HCT116 (cell line): ENCODE measurements around the gene ABCB8. TPM values are rescaled to one million over a fixed set of nuclear protein-coding genes. Genes with fewer than 3 reads are reported as not detected.

Experiments used
- ATAC-seq: fragments of 200-7000 bp; cut with Tn5 transposase; 2 replicates; pipeline ENCODE4 v1.9.1; 2020; ENCODE audit warnings: mild to moderate bottlenecking, moderate library complexity
- BruUV-seq: library from RNA; stranded (reverse); fragments of 400-500 nt; replicated peaks from 2 replicates; lab custom pipeline; 2021; lab: Mats Ljungman, UMichigan
- CTCF ChIA-PET: fragments of 300-600 bp; sonication (Branson Sonifier 250); formaldehyde crosslinking; loops from one replicate; lab custom pipeline; 2021; ENCODE audit warnings: antibody characterized with exemption; lab: Charles Lee
- POLR2A ChIA-PET: fragments of 300-600, 350-600 bp; sonication (Branson Sonifier 250); formaldehyde crosslinking; loops from one replicate; lab custom pipeline; 2021; ENCODE audit warnings: antibody characterized with exemption; lab: Charles Lee
- RAD21 ChIA-PET, 2 experiments: fragments of 300-600 bp; sonication (Branson Sonifier 250); formaldehyde crosslinking; loops; one replicate each; lab custom pipeline; 2023; ENCODE audit warnings: low total read pairs in 2 of 2; ENCODE audit not compliant: uncharacterized antibody in 2 of 2, unreplicated experiment in 2 of 2, low non-redundant PET in 1 of 2; lab: Charles Lee
- DNase-seq: peaks from one replicate; pipeline ENCODE4 v3.0.0-alpha.2; 2010; ENCODE audit warnings: low read depth, low spot score
- H2AFZ ChIP-seq: fragments of 200-600 bp; shearing (Covaris generic), sonication (generic); 2 replicates; pipeline ENCODE4 v1.6.1; 2017; ENCODE audit warnings: low read depth, mixed run types, mixed read lengths, antibody characterized with exemption, low read length; ENCODE audit not compliant: poor library complexity, severe bottlenecking
- H3K27ac ChIP-seq: 2 replicates; pipeline ENCODE4 v1.5.1; 2012; ENCODE audit warnings: low read depth, low read length
- H3K27me3 ChIP-seq: fragments of 200-600 bp; sonication (generic); 2 replicates; pipeline ENCODE4 v1.6.1; 2016; ENCODE audit warnings: mixed run types, low read length, mixed read lengths; ENCODE audit not compliant: insufficient read depth
- H3K36me3 ChIP-seq, 2 experiments: fragments of 200-500 bp in 1 of 2; fragments of 200-600 bp in 1 of 2; sonication (Bioruptor generic) in 1 of 2; sonication (generic) in 1 of 2; 2 replicates each; pipeline versions ENCODE4 v1.5.1 to v1.6.1; 2014 to 2016; ENCODE audit warnings: low read length in 2 of 2, inconsistent platforms in 1 of 2, mixed read lengths in 1 of 2, mixed run types in 1 of 2; ENCODE audit not compliant: insufficient read depth in 2 of 2, control insufficient read depth in 1 of 2
- H3K4me1 ChIP-seq, 2 experiments: fragments of 200-600 bp in 1 of 2; sonication (generic) in 1 of 2; 2 replicates each; pipeline versions ENCODE4 v1.5.1 to v1.6.1; 2012 to 2017; ENCODE audit warnings: low read length in 2 of 2, inconsistent platforms in 1 of 2, mild to moderate bottlenecking in 1 of 2, mixed read lengths in 1 of 2, mixed run types in 1 of 2, moderate library complexity in 1 of 2; ENCODE audit not compliant: insufficient read depth in 2 of 2, control insufficient read depth in 1 of 2
- H3K4me2 ChIP-seq: fragments of 200-600 bp; sonication (generic); 2 replicates; pipeline ENCODE4 v1.6.1; 2017; ENCODE audit warnings: mixed run types, low read length, mixed read lengths
- H3K4me3 ChIP-seq, 2 experiments: fragments of 200-600 bp in 1 of 2; sonication (generic) in 1 of 2; replicated peaks in 1 of 2; 2 replicates each; pipeline ENCODE4 v1.5.1; 2011 to 2016; ENCODE audit warnings: low read length in 2 of 2, control low read depth in 1 of 2, low read depth in 1 of 2, mild to moderate bottlenecking in 1 of 2, mixed read lengths in 1 of 2, mixed run types in 1 of 2
- H3K79me2 ChIP-seq: fragments of 200-600 bp; sonication (generic); 2 replicates; pipeline ENCODE4 v1.6.1; 2017; ENCODE audit warnings: mild to moderate bottlenecking, mixed run types, low read length, moderate library complexity, mixed read lengths; ENCODE audit not compliant: insufficient read depth
- H3K9ac ChIP-seq: fragments of 200-600 bp; sonication (generic); 2 replicates; pipeline ENCODE4 v1.6.1; 2016; ENCODE audit warnings: low read length, mixed read lengths
- H3K9me2 ChIP-seq: fragments of 200-600 bp; sonication (generic), shearing (Covaris generic); 2 replicates; pipeline ENCODE4 v1.6.1; 2017; ENCODE audit warnings: mixed run types, mild to moderate bottlenecking, moderate library complexity; ENCODE audit not compliant: insufficient read depth
- H3K9me3 ChIP-seq, 2 experiments: fragments of 200-500 bp in 1 of 2; fragments of 200-600 bp in 1 of 2; sonication (Bioruptor generic) in 1 of 2; sonication (generic) in 1 of 2; 2 replicates each; pipeline ENCODE4 v1.6.1; 2014 to 2017; ENCODE audit warnings: low read length in 2 of 2, mixed read lengths in 2 of 2, inconsistent platforms in 1 of 2, low read depth in 1 of 2, mild to moderate bottlenecking in 1 of 2, mixed run types in 1 of 2, moderate library complexity in 1 of 2; ENCODE audit not compliant: control insufficient read depth in 1 of 2, insufficient read depth in 1 of 2
- H4K20me1 ChIP-seq: fragments of 200-600 bp; sonication (generic), shearing (Covaris generic); 2 replicates; pipeline ENCODE4 v1.6.1; 2017; ENCODE audit warnings: mixed run types, mild to moderate bottlenecking, moderate library complexity; ENCODE audit not compliant: insufficient read depth
- CBX3 ChIP-seq: IDR thresholded peaks from 2 replicates; pipeline ENCODE4 v1.6.1; 2012; ENCODE audit warnings: low read depth
- CTCF ChIP-seq, 3 experiments: fragments of 200-600 bp in 1 of 3; sonication (generic) in 1 of 3; IDR thresholded peaks in 2 of 3; conservative IDR thresholded peaks in 1 of 3; 2 replicates each; pipeline ENCODE4 v1.5.1; 2012 to 2017; ENCODE audit warnings: low read depth in 2 of 3, low read length in 2 of 3, antibody characterized with exemption in 1 of 3, borderline replicate concordance in 1 of 3, control low read depth in 1 of 3, mild to moderate bottlenecking in 1 of 3, mixed read lengths in 1 of 3, mixed run types in 1 of 3, moderate library complexity in 1 of 3; ENCODE audit not compliant: insufficient read depth in 1 of 3
- EZH2 ChIP-seq: fragments of 200-600 bp; sonication (generic); IDR thresholded peaks from 2 replicates; pipeline ENCODE4 v1.6.1; 2017; ENCODE audit warnings: antibody characterized with exemption, mixed run types
- SIN3A ChIP-seq: IDR thresholded peaks from 2 replicates; pipeline ENCODE4 v1.6.1; 2012; ENCODE audit warnings: low read depth
- SP1 ChIP-seq: IDR thresholded peaks from 2 replicates; pipeline ENCODE4 v1.6.1; 2012; ENCODE audit warnings: low read depth
- ZBTB33 ChIP-seq: IDR thresholded peaks from 2 replicates; pipeline ENCODE4 v1.6.1; 2011; ENCODE audit warnings: mild to moderate bottlenecking, low read length, moderate library complexity; ENCODE audit not compliant: insufficient replicate concordance; ENCODE audit errors: extremely low read depth
- ZFX ChIP-seq: fragments of 450-650 bp; IDR thresholded peaks from 2 replicates; pipeline ENCODE4 v1.6.1; 2017
- ZNF274 ChIP-seq: fragments of 200-500 bp; sonication (Bioruptor generic); IDR thresholded peaks from 2 replicates; pipeline ENCODE4 v1.6.1; 2014; ENCODE audit warnings: mild to moderate bottlenecking, low read depth, low read length, inconsistent platforms
- intact Hi-C: fragments of 100-400 bp; cut with micrococcal nuclease; formaldehyde crosslinking; loops from 2 replicates; pipeline ENCODE4 v1.10.0; 2022
- total RNA-seq: library from RNA; stranded (reverse); gene quantifications from one replicate; pipeline ENCODE4 v1.2.1, GENCODE V29; 2021; ENCODE audit not compliant: unreplicated experiment
- TF ChIP-seq, protein P1 (sequence below): IDR thresholded peaks from 2 replicates; pipeline ENCODE4 v1.6.1; 2012

The ABCB8 gene
- total RNA-seq, 1 experiment from 2014 or later: 55.2 TPM

- ChIA-PET CTCF (interaction anchor here (1.4 kb wide), 1 partner anchor 77 kb away, joined by 4 read pairs; no protein-coding TSS in a partner anchor), RAD21 (no interaction called here), POLR2A (no interaction called here)
- intact Hi-C loops: no loop called here
- H3K9me3 ChIP-seq: no peaks in the 10 kb centered on the region
- H3K9me2 ChIP-seq: no peaks in the 10 kb centered on the region
- TF ChIP-seq SP1 (no peak), CBX3 (no peak)
- ATAC-seq (no peak), DNase-seq (no peak)
- no peak overlapping the region for H3K9ac ChIP-seq
- peaks cover 3 to 10% of the 10 kb centered on the region in 2 experiments; a peak in 2 of 4 replicates for H3K36me3 ChIP-seq
- BruUV-seq: no TSS peak
- H3K4me1 ChIP-seq: peaks cover 7 to 20% of the 10 kb centered on the region in 2 experiments
- H2AFZ ChIP-seq: no peak overlapping the region
- no peak overlapping the region for H3K27ac ChIP-seq
- H3K79me2 ChIP-seq: peaks cover 6% of the 10 kb centered on the region
- no peak overlapping the region for H3K4me3 ChIP-seq
- no peak overlapping the region for H3K4me2 ChIP-seq
- H3K27me3 ChIP-seq: no peaks in the 10 kb centered on the region
- H4K20me1 ChIP-seq: no peaks in the 10 kb centered on the region
Observed at GRCh38 chr7:151033864-151034249, 5.6 kb downstream of the ABCB8 start.

GRCh38 chr7:151034312-151035025 lies 6.2 kb downstream of the ABCB8 start:
- no peaks in the 10 kb centered on the region for H3K9me2 ChIP-seq
- peaks cover 3 to 10% of the 10 kb centered on the region in 2 experiments; a peak in 2 of 4 replicates for H3K36me3 ChIP-seq
- no peak for DNase-seq
- no peaks in the 10 kb centered on the region for H3K27me3 ChIP-seq
- H3K4me3 ChIP-seq: no peak overlapping the region
- H2AFZ ChIP-seq: no peak overlapping the region
- peaks cover 6% of the 10 kb centered on the region for H3K79me2 ChIP-seq
- no peaks in the 10 kb centered on the region for H4K20me1 ChIP-seq
- H3K4me1 ChIP-seq: peaks cover 12 to 20% of the 10 kb centered on the region in 2 experiments
- TF ChIP-seq ZNF274: no peak
- no peak for TF ChIP-seq CTCF (IDR thresholded peaks at IDR 0.05 in 2 of 3, conservative IDR thresholded peaks at IDR 0.05 in 1 of 3; ENCODE audit: borderline replicate concordance in 1 of 3, insufficient read depth in 1 of 3, low read depth in 2 of 3, low read length in 2 of 3)
- TF ChIP-seq ZBTB33: no peak
- TF ChIP-seq, protein P1, sequence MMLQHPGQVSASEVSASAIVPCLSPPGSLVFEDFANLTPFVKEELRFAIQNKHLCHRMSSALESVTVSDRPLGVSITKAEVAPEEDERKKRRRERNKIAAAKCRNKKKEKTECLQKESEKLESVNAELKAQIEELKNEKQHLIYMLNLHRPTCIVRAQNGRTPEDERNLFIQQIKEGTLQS: no peak
- TF ChIP-seq SIN3A: no peak
- TF ChIP-seq EZH2: no peak
- TF ChIP-seq ZFX: no peak
- H3K4me2 ChIP-seq: no peak overlapping the region
- POLR2A ChIA-PET: no interaction called here
- BruUV-seq: no TSS peak
- CTCF ChIA-PET: no interaction called here
- RAD21 ChIA-PET: no interaction called here
- H3K9me3 ChIP-seq: no peaks in the 10 kb centered on the region
- ATAC-seq: no peak
- intact Hi-C loops: no loop called here
- H3K9ac ChIP-seq: no peak overlapping the region
- no peak overlapping the region for H3K27ac ChIP-seq
